ENCODE measurements around the gene PCSK1.
"Not testable (repeated sequence)": the region's sequence is repeated elsewhere in the genome, so short reads cannot be mapped to it uniquely, and the experiment has no call there.

PCSK1 gene

DNA sequence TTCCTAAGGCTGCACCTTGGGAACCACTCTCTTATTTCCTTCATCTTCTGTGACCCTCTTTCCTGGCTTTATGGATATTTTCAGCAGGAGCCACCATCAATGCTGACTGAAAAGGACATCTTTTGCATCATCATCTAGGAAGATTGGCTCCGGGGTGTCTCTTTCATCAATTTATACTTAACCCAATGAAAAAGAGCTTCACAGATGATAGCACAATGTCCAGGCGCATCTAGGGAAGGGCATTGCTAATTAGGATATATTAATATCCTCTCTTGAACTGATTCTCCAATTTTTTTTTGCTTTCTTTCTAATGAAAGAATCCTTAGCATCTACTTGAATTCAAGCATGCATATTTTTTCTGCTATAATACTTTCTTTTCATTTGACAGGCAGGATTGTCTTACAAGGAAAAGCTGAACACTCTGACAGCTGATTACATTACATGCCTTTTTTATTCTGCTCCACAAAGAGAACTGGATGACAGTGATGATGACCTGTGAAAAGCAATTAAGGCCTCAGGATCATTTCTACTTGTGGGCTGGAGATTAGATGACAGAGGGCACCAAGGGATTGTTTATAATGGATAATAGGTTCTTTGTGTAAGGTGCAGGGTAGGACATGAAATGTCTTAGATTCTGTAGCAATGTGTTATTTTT lies 60.2 kb downstream of the PCSK1 start:
- no peak for DNase-seq (ENCODE audit: low read depth)

DNA sequence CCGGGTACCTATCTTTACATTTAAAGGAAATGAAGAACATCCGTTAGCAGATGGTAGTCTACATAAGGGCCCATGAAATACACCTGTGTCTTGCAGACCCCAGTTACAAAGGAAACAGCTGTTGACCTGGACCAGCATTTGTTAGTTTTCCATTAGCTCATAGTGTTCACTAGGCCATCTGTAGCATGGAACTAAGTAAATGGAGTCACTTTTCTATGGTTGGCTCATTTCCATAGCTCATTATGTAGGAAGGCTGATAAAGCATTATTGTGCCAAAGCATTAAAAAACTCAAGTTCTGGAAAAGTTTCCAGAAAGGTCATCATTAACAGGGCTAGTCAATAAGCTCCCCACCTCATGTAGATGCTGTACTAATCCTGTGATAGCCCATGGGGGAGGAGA lies 62.1 kb downstream of the PCSK1 start:
- no peak for DNase-seq (ENCODE audit: low read depth)

DNA sequence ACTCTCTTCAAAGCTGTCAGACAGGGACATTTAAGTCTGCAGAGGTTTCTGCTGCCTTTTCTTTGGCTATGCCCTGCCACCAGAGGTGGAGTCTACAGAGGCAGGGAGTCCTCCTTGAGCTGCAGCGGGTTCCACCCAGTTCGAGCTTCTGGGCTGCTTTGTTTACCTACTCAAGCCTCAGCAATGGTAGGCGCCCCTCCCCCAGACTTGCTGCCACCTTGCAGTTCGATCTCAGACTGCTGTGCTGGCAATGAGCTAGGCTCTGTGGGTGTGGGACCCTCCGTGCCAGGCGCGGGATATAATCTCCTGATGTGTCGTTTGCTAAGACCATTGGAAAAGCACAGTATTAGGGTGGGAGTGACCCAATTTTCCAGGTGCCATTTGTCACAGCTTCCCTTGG lies 65.7 kb downstream of the PCSK1 start:
- DNase-seq (ENCODE audit: low read depth) = not testable (repeated sequence)

GRCh38 chr5:96354237-96354636 lies 78.8 kb downstream of the PCSK1 start:
- DNase-seq (ENCODE audit: low read depth) = no peak

DNA sequence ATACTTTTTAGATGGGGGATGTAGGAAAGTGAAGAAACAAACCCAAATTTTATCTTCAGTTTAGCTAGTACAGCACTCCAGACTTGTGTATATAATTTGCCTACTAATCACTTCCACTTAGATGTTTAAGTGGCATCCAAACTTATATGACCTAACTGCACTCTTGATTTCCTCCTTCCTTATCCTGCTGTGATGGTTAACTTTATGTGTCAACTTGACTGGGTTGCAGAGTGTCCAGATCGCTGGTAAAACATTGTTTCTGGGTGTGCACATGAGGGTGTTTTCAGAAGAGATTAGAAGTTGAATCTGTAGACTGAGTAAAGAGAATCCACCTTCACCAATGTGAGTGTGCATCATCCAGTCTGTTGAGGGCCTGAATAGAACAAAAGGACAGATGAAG lies 79.8 kb downstream of the PCSK1 start:
- DNase-seq (ENCODE audit: low read depth) = no peak

DNA sequence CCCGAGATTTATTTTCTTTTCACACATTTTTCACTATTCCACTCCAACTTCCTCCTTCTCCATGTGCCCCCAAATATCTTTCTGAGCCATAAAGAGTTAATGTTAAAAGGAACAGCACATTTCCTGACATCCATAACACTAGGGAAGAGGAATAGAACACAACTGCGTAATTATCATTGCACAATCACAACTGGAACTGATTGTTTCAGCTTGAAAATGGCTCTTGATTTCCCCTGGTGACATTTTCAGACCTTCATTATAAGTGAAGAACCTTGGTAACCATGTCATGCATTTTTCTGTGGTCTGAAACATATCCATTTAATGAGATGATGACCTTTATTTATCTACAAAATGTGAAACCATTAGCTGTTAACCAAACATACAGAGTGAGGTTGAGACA lies 82.4 kb downstream of the PCSK1 start:
- DNase-seq (ENCODE audit: low read depth) = no peak

- no peak for DNase-seq (ENCODE audit: low read depth)
Observed at GRCh38 chr5:96348536-96348935, 84.5 kb downstream of the PCSK1 start.

GRCh38 chr5:96347502-96348292 lies 85.4 kb downstream of the PCSK1 start:
- DNase-seq (ENCODE audit: low read depth) = no peak

GRCh38 chr5:96344678-96345577 lies 88.1 kb downstream of the PCSK1 start:
- DNase-seq (ENCODE audit: low read depth) = peak; percentile 83

DNA sequence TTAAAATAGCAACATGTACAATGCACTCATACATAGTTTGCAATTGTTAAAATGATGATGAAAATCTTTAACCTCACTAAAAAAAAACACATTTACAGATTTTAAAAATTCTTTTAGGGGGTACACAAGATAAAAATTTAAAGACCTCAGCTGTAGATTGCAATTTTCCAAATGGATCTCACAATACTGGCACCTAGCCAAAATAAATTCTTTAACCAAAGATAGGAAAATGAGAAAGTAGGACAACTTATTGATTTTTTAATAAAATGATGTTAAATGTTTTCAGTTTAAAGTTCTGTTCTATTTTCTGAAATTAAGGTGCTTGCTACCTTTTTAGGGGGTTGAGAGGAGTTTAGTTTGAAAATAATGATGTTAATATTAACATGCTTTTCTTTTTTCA lies 90.0 kb downstream of the PCSK1 start:
- no peak for DNase-seq (ENCODE audit: low read depth)

DNA sequence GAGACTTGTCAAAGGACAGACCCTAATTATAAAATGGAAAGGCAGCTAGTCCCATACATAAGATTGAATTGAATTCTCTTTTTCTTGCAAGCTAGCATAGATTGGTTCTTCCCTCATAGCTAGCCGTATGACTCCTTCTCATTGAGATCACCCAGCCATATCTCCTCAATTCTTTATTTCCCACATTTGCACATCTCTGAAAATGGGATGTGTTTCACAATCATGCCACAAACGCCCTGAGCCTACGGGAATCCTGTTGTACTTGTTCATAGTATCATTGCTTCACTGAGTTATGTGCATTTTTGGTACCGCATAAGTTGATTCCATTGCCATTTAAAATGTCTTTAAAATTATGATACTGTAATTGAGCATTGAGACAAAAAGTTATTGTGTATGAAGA lies 90.5 kb downstream of the PCSK1 start:
- no peak for DNase-seq (ENCODE audit: low read depth)
